HG03521 (cell line): Measurements from ENCODE around the gene SFMBT1.

Experiments
- ATAC-seq: cut with Tn5 transposase; IDR thresholded peaks from one replicate; pipeline ENCODE4 v1.9.1; 2021; ENCODE audit warnings: mild to moderate bottlenecking, moderate library complexity; ENCODE audit not compliant: unreplicated experiment

Gene SFMBT1

GRCh38 chr3:52890735-52891134 is 155.1 kb downstream of the SFMBT1 start:
- no peak for ATAC-seq

GRCh38 chr3:52889901-52890300 is 156.0 kb downstream of the SFMBT1 start:
- ATAC-seq = no peak

- ATAC-seq = no peak
Observed at GRCh38 chr3:52887166-52887565, 158.7 kb downstream of the SFMBT1 start.

GRCh38 chr3:52886049-52886730 is 159.7 kb downstream of the SFMBT1 start:
- no peak for ATAC-seq

- no peak for ATAC-seq
Observed at GRCh38 chr3:52882377-52882776, 163.5 kb downstream of the SFMBT1 start.

- no peak for ATAC-seq
Observed at GRCh38 chr3:52881871-52882270, 164.0 kb downstream of the SFMBT1 start.

- no peak for ATAC-seq
Observed at GRCh38 chr3:52880474-52880873, 165.4 kb downstream of the SFMBT1 start.

- ATAC-seq = no peak
Observed at GRCh38 chr3:52880047-52880446, 165.8 kb downstream of the SFMBT1 start.

GRCh38 chr3:52879581-52879980 is 166.3 kb downstream of the SFMBT1 start:
- no peak for ATAC-seq

GRCh38 chr3:52879090-52879489 is 166.8 kb downstream of the SFMBT1 start:
- no peak for ATAC-seq

- ATAC-seq = no peak
Observed at GRCh38 chr3:52877085-52877484, 168.8 kb downstream of the SFMBT1 start.

- no peak for ATAC-seq
Observed at GRCh38 chr3:52874864-52875587, 170.8 kb downstream of the SFMBT1 start.

- no peak for ATAC-seq
Observed at GRCh38 chr3:52874160-52874701, 171.6 kb downstream of the SFMBT1 start.

- no peak for ATAC-seq
Observed at GRCh38 chr3:52873433-52874159, 172.3 kb downstream of the SFMBT1 start.

GRCh38 chr3:52872245-52872644 is 173.6 kb downstream of the SFMBT1 start:
- no peak for ATAC-seq

GRCh38 chr3:52871761-52872160 is 174.1 kb downstream of the SFMBT1 start:
- ATAC-seq = no peak

- no peak for ATAC-seq
Observed at GRCh38 chr3:52870471-52870870, 175.4 kb downstream of the SFMBT1 start.

GRCh38 chr3:52866427-52866826 is 179.4 kb downstream of the SFMBT1 start:
- ATAC-seq = no peak

GRCh38 chr3:52865994-52866393 is 179.9 kb downstream of the SFMBT1 start:
- no peak for ATAC-seq

- ATAC-seq = no peak
Observed at GRCh38 chr3:52860424-52860768, 185.5 kb downstream of the SFMBT1 start.

GRCh38 chr3:52859686-52860423 is 186.0 kb downstream of the SFMBT1 start:
- ATAC-seq = no peak
